ENCODE measurements around the gene NR2C1.
"Not testable (repeated sequence)": the region's sequence is repeated elsewhere in the genome, so short reads cannot be mapped to it uniquely, and the experiment has no call there.

The NR2C1 gene

GRCh38 chr12:95102916-95103671 is 29.7 kb upstream of the NR2C1 start:
- peaks cover 4% of the 10 kb centered on the region for H3K4me1 ChIP-seq (ENCODE audit: insufficient read depth, low read length)
- no peaks in the 10 kb centered on the region for H3K27me3 ChIP-seq (ENCODE audit: control insufficient read depth in 1 of 2, insufficient read depth in 2 of 2, low read length in 2 of 2)
- no peak overlapping the region for H3K27ac ChIP-seq (ENCODE audit: low read depth, low read length)
- no peaks in the 10 kb centered on the region for H3K9me3 ChIP-seq (ENCODE audit: low read length)
- H3K4me3 ChIP-seq (ENCODE audit: low read depth in 1 of 2, low read length in 2 of 2), result no peak overlapping the region
- H3K9ac ChIP-seq (ENCODE audit: low read length), result no peak overlapping the region
- peaks cover 30% of the 10 kb centered on the region for H3K36me3 ChIP-seq (ENCODE audit: insufficient read depth, low read length)

DNA sequence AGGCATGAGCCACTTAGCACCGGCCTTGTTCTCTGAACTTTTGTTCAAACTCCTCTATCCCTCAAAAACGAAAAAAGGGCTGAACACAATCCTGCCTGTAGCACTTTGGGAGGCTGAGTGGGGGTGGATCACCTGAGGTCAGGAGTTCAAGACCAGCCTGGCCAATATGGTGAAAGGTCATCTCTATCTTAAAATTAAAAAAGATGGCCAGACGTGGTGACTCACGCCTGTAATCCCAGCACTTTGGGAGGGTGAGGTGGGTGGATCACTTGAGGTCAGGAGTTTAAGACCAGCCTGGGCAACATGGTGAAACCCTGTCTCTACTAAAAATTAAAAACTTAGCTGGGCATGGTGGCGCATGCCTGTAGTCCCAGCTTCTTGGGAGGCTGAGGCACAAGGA is 28.5 kb upstream of the NR2C1 start:
- H3K27ac ChIP-seq (ENCODE audit: low read depth, low read length); H3K4me3 ChIP-seq (ENCODE audit: low read depth in 1 of 2, low read length in 2 of 2); H3K9me3 ChIP-seq (ENCODE audit: low read length); H3K9ac ChIP-seq (ENCODE audit: low read length); H3K27me3 ChIP-seq (ENCODE audit: control insufficient read depth in 1 of 2, insufficient read depth in 2 of 2, low read length in 2 of 2): not testable (repeated sequence)
- Histone ChIP-seq H3K4me1 (ENCODE audit: insufficient read depth, low read length) (peaks cover 15% of the 10 kb centered on the region), H3K36me3 (ENCODE audit: insufficient read depth, low read length) (peaks cover 19% of the 10 kb centered on the region)

- Histone ChIP-seq H3K9ac (ENCODE audit: low read length) (no peak overlapping the region), H3K9me3 (ENCODE audit: low read length) (no peaks in the 10 kb centered on the region), H3K36me3 (ENCODE audit: insufficient read depth, low read length) (peaks cover 19% of the 10 kb centered on the region), H3K27me3 (ENCODE audit: control insufficient read depth in 1 of 2, insufficient read depth in 2 of 2, low read length in 2 of 2) (no peaks in the 10 kb centered on the region), H3K27ac (ENCODE audit: low read depth, low read length) (no peak overlapping the region), H3K4me3 (ENCODE audit: low read depth in 1 of 2, low read length in 2 of 2) (no peak overlapping the region), H3K4me1 (ENCODE audit: insufficient read depth, low read length) (peaks cover 18% of the 10 kb centered on the region)
Measured at GRCh38 chr12:95100264-95101190, 27.1 kb upstream of the NR2C1 start.

- H3K36me3 ChIP-seq (ENCODE audit: insufficient read depth, low read length), result peaks cover 19% of the 10 kb centered on the region
- no peak overlapping the region for H3K27ac ChIP-seq (ENCODE audit: low read depth, low read length)
Measured at GRCh38 chr12:95099270-95099790, 25.9 kb upstream of the NR2C1 start.

DNA sequence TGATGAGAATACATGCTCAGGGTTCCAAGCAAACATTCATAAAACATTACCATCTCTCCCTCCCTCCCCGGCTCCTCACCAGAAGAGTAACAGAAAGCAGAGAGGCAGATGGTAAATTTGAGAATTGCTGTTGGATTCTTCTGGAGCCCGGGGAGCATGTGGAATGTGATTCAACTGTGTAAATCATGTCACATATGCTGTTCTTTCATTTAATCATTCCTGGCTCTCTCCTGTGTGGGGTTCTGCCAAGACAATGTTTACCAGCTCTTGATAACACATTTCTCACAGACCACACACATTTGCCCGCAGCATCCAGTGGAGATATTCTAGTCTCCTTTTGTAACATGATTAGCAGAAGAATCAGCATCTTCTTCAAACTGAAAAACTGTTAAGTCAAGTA is 23.4 kb upstream of the NR2C1 start:
- H3K9ac ChIP-seq (ENCODE audit: low read length), result no peak overlapping the region
- peaks cover 19% of the 10 kb centered on the region for H3K36me3 ChIP-seq (ENCODE audit: insufficient read depth, low read length)
- no peaks in the 10 kb centered on the region for H3K27me3 ChIP-seq (ENCODE audit: control insufficient read depth in 1 of 2, insufficient read depth in 2 of 2, low read length in 2 of 2)
- no peaks in the 10 kb centered on the region for H3K9me3 ChIP-seq (ENCODE audit: low read length)
- peaks cover 14% of the 10 kb centered on the region for H3K4me1 ChIP-seq (ENCODE audit: insufficient read depth, low read length)
- no peak overlapping the region for H3K4me3 ChIP-seq (ENCODE audit: low read depth in 1 of 2, low read length in 2 of 2)
- H3K27ac ChIP-seq (ENCODE audit: low read depth, low read length), result no peak overlapping the region

More at GRCh38 chr12:95099270-95099790, 25.9 kb upstream of the NR2C1 start:
- H3K4me1 ChIP-seq (ENCODE audit: insufficient read depth, low read length), result peaks cover 18% of the 10 kb centered on the region
- no peaks in the 10 kb centered on the region for H3K27me3 ChIP-seq (ENCODE audit: control insufficient read depth in 1 of 2, insufficient read depth in 2 of 2, low read length in 2 of 2)
- H3K9me3 ChIP-seq (ENCODE audit: low read length), result no peaks in the 10 kb centered on the region
- no peak overlapping the region for H3K9ac ChIP-seq (ENCODE audit: low read length)
- no peak overlapping the region for H3K4me3 ChIP-seq (ENCODE audit: low read depth in 1 of 2, low read length in 2 of 2)

DNA sequence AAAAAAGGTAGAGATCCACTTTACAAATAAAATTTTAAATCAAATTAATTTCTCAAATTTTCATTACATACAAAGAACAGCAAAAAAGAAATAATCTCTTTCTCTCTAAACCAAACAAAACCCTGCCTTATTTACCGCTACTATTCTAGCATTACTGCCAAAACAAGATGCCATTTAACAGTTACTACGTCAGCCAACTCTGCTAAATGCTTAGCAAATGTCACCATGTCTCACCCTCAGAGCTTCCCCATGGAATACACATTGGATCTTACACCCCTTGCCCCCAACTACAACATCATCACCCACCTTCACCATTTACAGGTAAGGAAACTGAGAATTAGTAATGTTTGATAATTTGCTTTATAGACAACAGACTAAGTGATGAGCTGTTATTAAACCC is 23.0 kb upstream of the NR2C1 start:
- Histone ChIP-seq H3K27ac (ENCODE audit: low read depth, low read length) (peak overlapping the region; percentile 37), H3K4me3 (ENCODE audit: low read depth in 1 of 2, low read length in 2 of 2) (no peak overlapping the region), H3K36me3 (ENCODE audit: insufficient read depth, low read length) (peaks cover 22% of the 10 kb centered on the region), H3K27me3 (ENCODE audit: control insufficient read depth in 1 of 2, insufficient read depth in 2 of 2, low read length in 2 of 2) (no peaks in the 10 kb centered on the region), H3K9me3 (ENCODE audit: low read length) (no peaks in the 10 kb centered on the region), H3K4me1 (ENCODE audit: insufficient read depth, low read length) (peaks cover 14% of the 10 kb centered on the region), H3K9ac (ENCODE audit: low read length) (no peak overlapping the region)

- H3K4me3 ChIP-seq (ENCODE audit: low read depth in 1 of 2, low read length in 2 of 2); H3K9me3 ChIP-seq (ENCODE audit: low read length); H3K9ac ChIP-seq (ENCODE audit: low read length); H3K27me3 ChIP-seq (ENCODE audit: control insufficient read depth in 1 of 2, insufficient read depth in 2 of 2, low read length in 2 of 2); H3K27ac ChIP-seq (ENCODE audit: low read depth, low read length): not testable (repeated sequence)
- peaks cover 22% of the 10 kb centered on the region for H3K36me3 ChIP-seq (ENCODE audit: insufficient read depth, low read length)
- H3K4me1 ChIP-seq (ENCODE audit: insufficient read depth, low read length), result peaks cover 14% of the 10 kb centered on the region
Measured at GRCh38 chr12:95095866-95096265, 22.4 kb upstream of the NR2C1 start.

GRCh38 chr12:95089462-95089861 is 16.0 kb upstream of the NR2C1 start:
- Histone ChIP-seq H3K4me1 (ENCODE audit: insufficient read depth, low read length) (peaks cover 5% of the 10 kb centered on the region), H3K36me3 (ENCODE audit: insufficient read depth, low read length) (peaks cover 22% of the 10 kb centered on the region), H3K27ac (ENCODE audit: low read depth, low read length) (no peak overlapping the region), H3K9ac (ENCODE audit: low read length) (no peak overlapping the region), H3K9me3 (ENCODE audit: low read length) (no peaks in the 10 kb centered on the region), H3K4me3 (ENCODE audit: low read depth in 1 of 2, low read length in 2 of 2) (no peak overlapping the region), H3K27me3 (ENCODE audit: control insufficient read depth in 1 of 2, insufficient read depth in 2 of 2, low read length in 2 of 2) (no peaks in the 10 kb centered on the region)

DNA sequence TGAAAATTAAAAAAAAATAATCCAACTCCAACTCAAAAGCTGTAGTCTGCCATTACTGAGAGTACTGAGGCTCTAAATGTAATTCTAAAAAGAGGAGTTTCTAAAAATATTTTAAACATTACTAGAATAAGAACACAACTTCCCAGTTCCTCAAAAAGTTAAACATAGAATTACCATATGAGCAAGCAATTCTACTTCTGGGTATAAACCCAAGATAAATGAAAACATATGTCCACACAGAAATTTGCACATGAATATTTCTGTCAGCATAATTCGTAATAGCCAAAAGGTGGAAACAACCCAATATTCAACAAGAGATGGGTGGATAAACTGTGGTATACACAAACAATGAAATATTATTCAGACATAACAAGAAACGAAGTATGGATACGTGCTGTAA is 15.0 kb upstream of the NR2C1 start:
- H3K27me3 ChIP-seq (ENCODE audit: control insufficient read depth in 1 of 2, insufficient read depth in 2 of 2, low read length in 2 of 2), result no peaks in the 10 kb centered on the region
- H3K9me3 ChIP-seq (ENCODE audit: low read length), result no peaks in the 10 kb centered on the region
- peaks cover 16% of the 10 kb centered on the region for H3K4me1 ChIP-seq (ENCODE audit: insufficient read depth, low read length)
- H3K36me3 ChIP-seq (ENCODE audit: insufficient read depth, low read length), result peaks cover 22% of the 10 kb centered on the region
- no peak overlapping the region for H3K9ac ChIP-seq (ENCODE audit: low read length)
- H3K27ac ChIP-seq (ENCODE audit: low read depth, low read length), result no peak overlapping the region
- no peak overlapping the region for H3K4me3 ChIP-seq (ENCODE audit: low read depth in 1 of 2, low read length in 2 of 2)

GRCh38 chr12:95085612-95086011 is 12.2 kb upstream of the NR2C1 start:
- Histone ChIP-seq H3K9ac (ENCODE audit: low read length) (no peak overlapping the region), H3K4me1 (ENCODE audit: insufficient read depth, low read length) (peaks cover 19% of the 10 kb centered on the region), H3K27ac (ENCODE audit: low read depth, low read length) (no peak overlapping the region), H3K9me3 (ENCODE audit: low read length) (no peaks in the 10 kb centered on the region), H3K27me3 (ENCODE audit: control insufficient read depth in 1 of 2, insufficient read depth in 2 of 2, low read length in 2 of 2) (no peaks in the 10 kb centered on the region), H3K36me3 (ENCODE audit: insufficient read depth, low read length) (peaks cover 10% of the 10 kb centered on the region), H3K4me3 (ENCODE audit: low read depth in 1 of 2, low read length in 2 of 2) (no peak overlapping the region)

DNA sequence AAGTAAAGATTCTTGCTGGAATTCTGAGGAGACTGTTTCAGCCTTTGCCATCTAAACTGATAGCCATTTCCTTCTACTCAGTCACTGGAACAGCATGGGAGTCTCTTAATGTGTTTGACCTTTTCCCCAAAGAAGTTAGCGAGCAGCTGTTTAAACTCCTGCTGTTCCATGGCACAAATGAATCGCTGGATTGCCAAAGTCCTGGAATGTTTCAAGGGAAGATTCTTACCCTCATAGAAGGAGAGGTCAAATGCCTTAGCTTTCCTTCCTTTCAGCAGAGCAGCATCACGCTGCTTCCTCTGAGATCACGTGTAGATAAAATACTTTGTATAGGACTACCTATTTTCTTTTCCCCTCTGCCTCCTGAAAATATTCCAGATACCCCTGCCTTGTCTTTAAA is 10.5 kb upstream of the NR2C1 start:
- H3K9ac ChIP-seq (ENCODE audit: low read length), result no peak overlapping the region
- no peak overlapping the region for H3K4me3 ChIP-seq (ENCODE audit: low read depth in 1 of 2, low read length in 2 of 2)
- H3K4me1 ChIP-seq (ENCODE audit: insufficient read depth, low read length), result peaks cover 19% of the 10 kb centered on the region
- no peaks in the 10 kb centered on the region for H3K27me3 ChIP-seq (ENCODE audit: control insufficient read depth in 1 of 2, insufficient read depth in 2 of 2, low read length in 2 of 2)
- H3K36me3 ChIP-seq (ENCODE audit: insufficient read depth, low read length), result peaks cover 3% of the 10 kb centered on the region
- H3K9me3 ChIP-seq (ENCODE audit: low read length), result no peaks in the 10 kb centered on the region
- H3K27ac ChIP-seq (ENCODE audit: low read depth, low read length), result peak overlapping the region; percentile 66
